MCF 10A (cell line): ENCODE results near the gene PSORS1C1. TPM values are rescaled to one million over a fixed set of nuclear protein-coding genes. Genes with fewer than 3 reads are reported as not detected.

ENCODE experiments used
- BruUV-seq: library from RNA; stranded (reverse); fragments of 400-500 nt; replicated peaks from 2 replicates; lab custom pipeline; 2021; lab: Mats Ljungman, UMichigan
- CTCF ChIA-PET: fragments of 300-600 bp; sonication (Branson Sonifier 250); formaldehyde crosslinking; extraction: SDS; loops from one replicate; lab custom pipeline; 2021; ENCODE audit warnings: antibody characterized with exemption, inconsistent platforms; lab: Yijun Ruan, JAX
- POLR2A ChIA-PET: fragments of 300-600, 350-650 bp; sonication (Branson Sonifier 250); formaldehyde crosslinking; extraction: SDS; loops from one replicate; lab custom pipeline; 2020; ENCODE audit warnings: antibody characterized with exemption, inconsistent platforms; lab: Yijun Ruan, JAX
- DNase-seq: peaks from one replicate; pipeline ENCODE4 v3.0.0-alpha.2; 2018; ENCODE audit not compliant: unreplicated experiment
- H3K27ac Mint-ChIP-seq: one replicate; pipeline ENCODE4 v1.8.0; 2022; ENCODE audit warnings: mild to moderate bottlenecking, low read depth, mixed read lengths; ENCODE audit not compliant: unreplicated experiment
- H3K27me3 Mint-ChIP-seq: one replicate; pipeline ENCODE4 v1.8.0; 2022; ENCODE audit warnings: mixed read lengths; ENCODE audit not compliant: insufficient read depth, unreplicated experiment
- H3K36me3 Mint-ChIP-seq: one replicate; pipeline ENCODE4 v1.8.0; 2022; ENCODE audit warnings: mild to moderate bottlenecking, moderate library complexity, mixed read lengths; ENCODE audit not compliant: insufficient read depth, unreplicated experiment
- H3K4me1 Mint-ChIP-seq: one replicate; pipeline ENCODE4 v1.8.0; 2022; ENCODE audit warnings: mixed read lengths; ENCODE audit not compliant: insufficient read depth, unreplicated experiment
- H3K4me3 Mint-ChIP-seq: one replicate; pipeline ENCODE4 v1.8.0; 2022; ENCODE audit warnings: mild to moderate bottlenecking, moderate library complexity, mixed read lengths; ENCODE audit not compliant: unreplicated experiment
- H3K9me3 Mint-ChIP-seq: one replicate; pipeline ENCODE4 v1.8.0; 2022; ENCODE audit warnings: mixed read lengths; ENCODE audit not compliant: unreplicated experiment
- intact Hi-C: fragments of 100-400 bp; cut with micrococcal nuclease; formaldehyde crosslinking; loops from 2 replicates; pipeline ENCODE4 v1.14.1; 2022
- total RNA-seq: library from RNA; stranded (reverse); gene quantifications from 2 replicates; pipeline ENCODE4 v1.2.3, GENCODE V29; 2022
- TF ChIP-seq, protein P1 (sequence below): fragments of 200-600 bp; IDR thresholded peaks from one replicate; pipeline ENCODE4 v1.8.0; 2022; ENCODE audit warnings: antibody characterized with exemption, mild to moderate bottlenecking; ENCODE audit not compliant: unreplicated experiment

PSORS1C1 gene
- total RNA-seq, 1 experiment from 2014 or later: 7.7 TPM

DNA sequence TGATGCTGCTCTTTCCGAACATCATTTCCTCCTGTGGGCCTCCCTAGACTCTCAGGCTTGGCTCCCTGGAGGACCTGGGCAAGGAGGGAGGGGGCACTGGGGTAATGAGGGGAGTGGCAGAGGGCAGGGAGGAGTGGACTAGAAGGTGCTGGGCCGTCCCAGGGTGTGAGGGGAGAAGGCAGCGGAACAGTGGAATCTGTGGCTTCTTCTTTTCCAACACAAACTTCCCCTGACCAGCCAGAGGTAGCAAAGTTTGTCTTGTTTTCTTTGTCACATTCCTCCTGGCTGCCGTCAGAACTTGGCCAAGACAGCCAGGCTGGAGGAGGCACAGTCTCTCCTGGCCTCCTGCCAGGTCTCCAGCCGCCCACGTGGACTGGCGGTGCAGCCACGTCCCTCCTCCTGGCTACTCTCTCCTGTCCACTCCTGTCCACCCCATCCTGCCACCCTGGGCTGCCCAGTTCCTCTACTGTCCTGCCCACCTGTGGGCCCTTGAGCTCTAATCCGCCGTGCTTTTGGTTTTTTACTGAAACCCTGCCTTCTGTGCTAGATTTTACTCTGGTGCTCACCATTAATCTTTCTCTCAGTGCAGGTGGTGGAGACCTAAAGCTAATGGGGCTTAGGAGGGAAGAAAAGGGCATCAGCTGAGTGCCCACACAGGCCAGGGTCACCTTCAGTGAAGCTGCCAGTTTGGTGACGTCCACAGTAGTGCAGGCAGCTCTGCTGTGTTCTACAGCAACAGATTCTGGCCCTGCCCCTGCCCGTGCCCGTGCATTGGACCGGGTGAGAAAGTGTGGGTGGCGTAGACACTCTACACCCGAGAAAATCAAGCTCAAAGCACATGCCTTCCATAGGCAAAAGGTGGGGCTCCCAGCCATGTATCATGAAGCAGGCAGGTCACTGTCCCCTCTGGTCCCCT is 8.4 kb downstream of the PSORS1C1 start:
- CTCF ChIA-PET: interaction anchor here (0.6 to 0.9 kb wide), 6 partner anchors 30 to 208 kb away, joined by 3 read pairs; no protein-coding TSS in a partner anchor
- POLR2A ChIA-PET: interaction anchor here (5.1 kb wide), 1 partner anchor 8 kb away, joined by 60 read pairs; the partner anchor contains the start of gene PSORS1C1
- peak; percentile 90 for DNase-seq

GRCh38 chr6:31125162-31125561 is 10.6 kb downstream of the PSORS1C1 start:
- Mint-ChIP-seq H3K27ac (peak overlapping the region; percentile 55), H3K9me3 (no peaks in the 10 kb centered on the region), H3K4me1 (peaks cover 47% of the 10 kb centered on the region), H3K4me3 (peak overlapping the region; percentile 53), H3K36me3 (peaks cover 12% of the 10 kb centered on the region), H3K27me3 (no peaks in the 10 kb centered on the region)
- peak; percentile 91 for DNase-seq
- intact Hi-C loops: loop anchor here (1.0 to 5.0 kb wide), 2 partner anchors 10 to 38 kb away; no protein-coding TSS in a partner anchor
- ChIA-PET CTCF (interaction anchor here (0.7 to 4.5 kb wide), 9 partner anchors 9 to 210 kb away, joined by 3 to 43 read pairs (median 5); no protein-coding TSS in a partner anchor), POLR2A (interaction anchor here (0.6 to 5.1 kb wide), 4 partner anchors 10 to 408 kb away, joined by 3 to 60 read pairs (median 5); partner anchors contain the start of genes MDC1 and PSORS1C1)
- TF ChIP-seq, protein P1, sequence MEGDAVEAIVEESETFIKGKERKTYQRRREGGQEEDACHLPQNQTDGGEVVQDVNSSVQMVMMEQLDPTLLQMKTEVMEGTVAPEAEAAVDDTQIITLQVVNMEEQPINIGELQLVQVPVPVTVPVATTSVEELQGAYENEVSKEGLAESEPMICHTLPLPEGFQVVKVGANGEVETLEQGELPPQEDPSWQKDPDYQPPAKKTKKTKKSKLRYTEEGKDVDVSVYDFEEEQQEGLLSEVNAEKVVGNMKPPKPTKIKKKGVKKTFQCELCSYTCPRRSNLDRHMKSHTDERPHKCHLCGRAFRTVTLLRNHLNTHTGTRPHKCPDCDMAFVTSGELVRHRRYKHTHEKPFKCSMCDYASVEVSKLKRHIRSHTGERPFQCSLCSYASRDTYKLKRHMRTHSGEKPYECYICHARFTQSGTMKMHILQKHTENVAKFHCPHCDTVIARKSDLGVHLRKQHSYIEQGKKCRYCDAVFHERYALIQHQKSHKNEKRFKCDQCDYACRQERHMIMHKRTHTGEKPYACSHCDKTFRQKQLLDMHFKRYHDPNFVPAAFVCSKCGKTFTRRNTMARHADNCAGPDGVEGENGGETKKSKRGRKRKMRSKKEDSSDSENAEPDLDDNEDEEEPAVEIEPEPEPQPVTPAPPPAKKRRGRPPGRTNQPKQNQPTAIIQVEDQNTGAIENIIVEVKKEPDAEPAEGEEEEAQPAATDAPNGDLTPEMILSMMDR: no peak
- no TSS peak for BruUV-seq

More for the DNA sequence above, 8.4 kb downstream of the PSORS1C1 start:
- intact Hi-C loops: no loop called here
- TF ChIP-seq, protein P1: no peak
- Mint-ChIP-seq H3K27me3 (no peaks in the 10 kb centered on the region), H3K4me1 (peaks cover 46% of the 10 kb centered on the region), H3K9me3 (no peaks in the 10 kb centered on the region), H3K4me3 (peak overlapping the region; percentile 10), H3K36me3 (peaks cover 10% of the 10 kb centered on the region), H3K27ac (peak overlapping the region; percentile 86)
- BruUV-seq: no TSS peak

GRCh38 chr6:31125586-31126363 is 11.2 kb downstream of the PSORS1C1 start:
- Mint-ChIP-seq H3K4me1 (peaks cover 47% of the 10 kb centered on the region), H3K27ac (peak overlapping the region; percentile 55), H3K36me3 (peaks cover 13% of the 10 kb centered on the region), H3K9me3 (no peaks in the 10 kb centered on the region), H3K4me3 (peak overlapping the region; percentile 53), H3K27me3 (no peaks in the 10 kb centered on the region)
- DNase-seq: peak; percentile 73
- POLR2A ChIA-PET: interaction anchor here (0.6 to 5.1 kb wide), 7 partner anchors 10 to 478 kb away, joined by 3 to 60 read pairs (median 3); partner anchors contain the start of genes MDC1 and PSORS1C1
- TF ChIP-seq, protein P1: no peak
- intact Hi-C loops: loop anchor here (1.0 to 5.0 kb wide), 2 partner anchors 10 to 38 kb away; no protein-coding TSS in a partner anchor
- BruUV-seq: no TSS peak
- CTCF ChIA-PET: interaction anchor here (0.6 to 4.5 kb wide), 9 partner anchors 9 to 318 kb away, joined by 3 to 43 read pairs (median 10); no protein-coding TSS in a partner anchor
